GM18873 (cell line): Measurements from ENCODE around the gene IL6.
"Not testable (repeated sequence)": the region's sequence is repeated elsewhere in the genome, so short reads cannot be mapped to it uniquely, and the experiment has no call there.

Experiments used
- ATAC-seq: cut with Tn5 transposase; IDR thresholded peaks from one replicate; pipeline ENCODE4 v1.9.1; 2021; ENCODE audit warnings: mild to moderate bottlenecking, moderate library complexity, moderate number of reproducible peaks; ENCODE audit not compliant: unreplicated experiment, low FRiP score

IL6 gene

DNA sequence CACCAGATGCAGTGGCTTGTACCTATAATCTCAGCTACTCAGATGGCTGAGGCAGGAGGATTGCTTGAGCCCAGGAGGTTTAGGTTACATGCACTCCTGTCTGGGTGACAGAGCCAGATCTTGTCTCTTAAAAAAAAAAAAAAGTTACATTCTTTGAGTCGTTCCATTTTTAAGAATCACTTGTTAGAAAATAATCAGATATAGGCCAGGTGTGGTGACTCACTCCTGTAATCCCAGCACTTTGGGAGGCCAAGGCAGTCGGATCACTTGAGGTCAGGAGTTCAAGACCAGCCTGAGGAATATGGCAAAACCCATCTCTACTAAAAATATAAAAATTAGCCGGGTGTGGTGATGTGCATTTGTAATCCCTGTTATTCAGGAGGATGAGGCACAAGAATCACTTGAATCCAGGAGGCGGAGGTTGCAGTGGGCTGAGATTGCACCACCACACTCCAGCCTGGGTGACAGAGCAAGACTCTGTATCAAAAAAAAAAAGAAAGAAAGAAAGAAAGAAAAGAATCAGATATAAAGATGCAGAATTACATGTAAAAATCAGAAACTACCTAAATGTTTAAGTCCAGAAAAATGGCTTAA, 52.8 kb downstream of the IL6 start:
- ATAC-seq = not testable (repeated sequence)

DNA sequence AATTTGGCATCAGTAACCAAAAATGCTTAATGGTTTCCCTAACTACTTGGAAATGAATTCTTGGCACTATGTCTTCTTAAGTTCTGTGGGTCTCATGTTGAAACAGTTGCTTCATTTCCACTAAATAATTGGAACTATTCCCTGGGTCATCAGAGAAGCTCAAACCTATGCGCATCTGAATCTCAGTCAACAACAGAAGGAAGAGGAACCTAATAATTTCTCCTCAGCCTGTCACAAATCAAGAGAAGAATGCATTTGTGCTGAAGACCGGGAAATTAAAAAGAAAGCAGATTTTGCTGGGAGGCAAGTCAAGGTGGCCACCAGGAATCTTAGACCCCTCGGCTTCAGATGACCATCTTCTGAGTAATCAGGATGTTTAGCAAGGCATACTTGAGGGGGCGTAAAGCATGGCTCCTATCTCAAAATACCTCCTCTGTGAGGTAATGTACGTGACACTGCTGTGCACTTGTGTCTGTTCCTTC, 54.3 kb downstream of the IL6 start:
- ATAC-seq = no peak
